ENCODE measurements around the gene SLC39A11.

Gene SLC39A11

GRCh38 chr17:72982680-72983079 lies 109.8 kb downstream of the SLC39A11 start:
- no peak for DNase-seq (ENCODE audit: low read depth in 1 of 2, low spot score in 1 of 2)
- Histone ChIP-seq H3K27ac (replicated peaks) (no peak overlapping the region), H3K27me3 (ENCODE audit: insufficient read depth, poor library complexity, severe bottlenecking) (no peaks in the 10 kb centered on the region), H3K4me3 (replicated peaks; ENCODE audit: insufficient read depth, low read length) (no peak overlapping the region)
- TF ChIP-seq SPI1 (IDR thresholded peaks at IDR 0.05; ENCODE audit: borderline replicate concordance, low read depth) = no peak
- TF ChIP-seq REST (IDR thresholded peaks at IDR 0.05; ENCODE audit: insufficient replicate concordance, low read depth) = no peak
- TF ChIP-seq GABPA (IDR thresholded peaks at IDR 0.05; ENCODE audit: low read depth) = no peak
- TF ChIP-seq POLR2AphosphoS5 (IDR thresholded peaks at IDR 0.05; ENCODE audit: low read depth) = no peak
- no peak for TF ChIP-seq CTCF (IDR thresholded peaks at IDR 0.05; ENCODE audit: insufficient read depth, low read length)

GRCh38 chr17:72978593-72979218 lies 113.8 kb downstream of the SLC39A11 start:
- TF ChIP-seq SPI1 (IDR thresholded peaks at IDR 0.05; ENCODE audit: borderline replicate concordance, low read depth) (no peak), REST (IDR thresholded peaks at IDR 0.05; ENCODE audit: insufficient replicate concordance, low read depth) (no peak), GABPA (IDR thresholded peaks at IDR 0.05; ENCODE audit: low read depth) (no peak), POLR2AphosphoS5 (IDR thresholded peaks at IDR 0.05; ENCODE audit: low read depth) (no peak), CTCF (IDR thresholded peaks at IDR 0.05; ENCODE audit: insufficient read depth, low read length) (no peak)
- H3K27ac ChIP-seq (replicated peaks) = no peak overlapping the region

GRCh38 chr17:72977771-72978417 lies 114.6 kb downstream of the SLC39A11 start:
- H3K4me3 ChIP-seq (replicated peaks; ENCODE audit: insufficient read depth, low read length) = no peak overlapping the region
- no peaks in the 10 kb centered on the region for H3K27me3 ChIP-seq (ENCODE audit: insufficient read depth, poor library complexity, severe bottlenecking)
- no peak for TF ChIP-seq CTCF (IDR thresholded peaks at IDR 0.05; ENCODE audit: insufficient read depth, low read length)
- TF ChIP-seq SPI1 (IDR thresholded peaks at IDR 0.05; ENCODE audit: borderline replicate concordance, low read depth) = peak; percentile 79
- TF ChIP-seq REST (IDR thresholded peaks at IDR 0.05; ENCODE audit: insufficient replicate concordance, low read depth) = no peak
- DNase-seq (ENCODE audit: low read depth in 1 of 2, low spot score in 1 of 2) = peak; percentile 30 to 47
- H3K27ac ChIP-seq (replicated peaks) = no peak overlapping the region

More at GRCh38 chr17:72978593-72979218, 113.8 kb downstream of the SLC39A11 start:
- no peak for DNase-seq (ENCODE audit: low read depth in 1 of 2, low spot score in 1 of 2)
- H3K4me3 ChIP-seq (replicated peaks; ENCODE audit: insufficient read depth, low read length) = no peak overlapping the region
- H3K27me3 ChIP-seq (ENCODE audit: insufficient read depth, poor library complexity, severe bottlenecking) = no peaks in the 10 kb centered on the region

All from HL-60 (cell line).